ENCODE data around the gene HSPA1B.

GRCh38 chr6:31844507-31844906 is 17.0 kb downstream of the HSPA1B start:
- TF ChIP-seq MAX (IDR thresholded peaks at IDR 0.05) (no peak), ZBTB7A (IDR thresholded peaks at IDR 0.05; ENCODE audit: low read depth) (no peak), YY1 (IDR thresholded peaks at IDR 0.05; ENCODE audit: low read depth) (no peak), EP300 (IDR thresholded peaks at IDR 0.05; ENCODE audit: borderline replicate concordance) (no peak), TEAD4 (IDR thresholded peaks at IDR 0.05) (no peak), REST (IDR thresholded peaks at IDR 0.05; ENCODE audit: low read depth) (no peak), RAD21 (IDR thresholded peaks at IDR 0.05; ENCODE audit: low read depth) (no peak), TAF1 (IDR thresholded peaks at IDR 0.05; ENCODE audit: low read depth) (no peak), CREB1 (IDR thresholded peaks at IDR 0.05; ENCODE audit: low read depth) (no peak)

All from Ishikawa (cell line).